Fibroblast of villous mesenchyme (primary cell): ENCODE measurements around the gene DNAAF5. TPM values are rescaled to one million over a fixed set of nuclear protein-coding genes. Genes with fewer than 3 reads are reported as not detected.

Experiments
- DNase-seq: peaks from one replicate; pipeline ENCODE4 v3.0.0-alpha.2; 2010; ENCODE audit warnings: low read depth
- H3K4me3 ChIP-seq: 2 replicates; pipeline ENCODE4 v1.5.1; 2011; ENCODE audit warnings: low read depth, mild to moderate bottlenecking, low read length
- total RNA-seq: library from RNA; depleted of rRNA; stranded (reverse); fragments of >200 nt; gene quantifications from 2 replicates; pipeline ENCODE4 v1.2.3, GENCODE V29; 2012
- TF ChIP-seq, protein P1 (sequence below): IDR thresholded peaks from 2 replicates; pipeline ENCODE4 v1.5.1; 2012; ENCODE audit warnings: low read depth, mild to moderate bottlenecking, low read length; ENCODE audit not compliant: insufficient read depth

DNAAF5 gene
- total RNA-seq, 1 donor: 32.8 TPM

DNA sequence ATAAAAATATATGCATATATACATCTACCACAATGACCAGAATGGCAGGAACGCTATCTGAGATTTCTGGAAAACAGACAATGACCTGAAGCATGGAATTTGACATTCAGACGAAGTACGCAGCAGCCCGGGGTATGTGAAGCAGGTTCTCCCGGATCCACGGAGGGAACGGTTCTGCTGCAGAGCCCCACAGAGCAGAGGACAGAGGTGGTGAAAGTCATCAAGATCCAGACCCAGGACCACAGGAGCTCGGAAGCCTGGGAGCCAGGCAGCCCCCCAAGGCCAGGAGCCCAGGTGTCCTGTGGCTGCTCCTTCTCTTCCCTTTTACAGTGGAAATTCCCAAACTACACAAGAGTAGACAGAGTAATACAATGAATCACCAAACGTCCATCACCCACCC, 42.1 kb upstream of the DNAAF5 start:
- H3K4me3 ChIP-seq: no peak overlapping the region
- no peak for DNase-seq
- TF ChIP-seq, protein P1, sequence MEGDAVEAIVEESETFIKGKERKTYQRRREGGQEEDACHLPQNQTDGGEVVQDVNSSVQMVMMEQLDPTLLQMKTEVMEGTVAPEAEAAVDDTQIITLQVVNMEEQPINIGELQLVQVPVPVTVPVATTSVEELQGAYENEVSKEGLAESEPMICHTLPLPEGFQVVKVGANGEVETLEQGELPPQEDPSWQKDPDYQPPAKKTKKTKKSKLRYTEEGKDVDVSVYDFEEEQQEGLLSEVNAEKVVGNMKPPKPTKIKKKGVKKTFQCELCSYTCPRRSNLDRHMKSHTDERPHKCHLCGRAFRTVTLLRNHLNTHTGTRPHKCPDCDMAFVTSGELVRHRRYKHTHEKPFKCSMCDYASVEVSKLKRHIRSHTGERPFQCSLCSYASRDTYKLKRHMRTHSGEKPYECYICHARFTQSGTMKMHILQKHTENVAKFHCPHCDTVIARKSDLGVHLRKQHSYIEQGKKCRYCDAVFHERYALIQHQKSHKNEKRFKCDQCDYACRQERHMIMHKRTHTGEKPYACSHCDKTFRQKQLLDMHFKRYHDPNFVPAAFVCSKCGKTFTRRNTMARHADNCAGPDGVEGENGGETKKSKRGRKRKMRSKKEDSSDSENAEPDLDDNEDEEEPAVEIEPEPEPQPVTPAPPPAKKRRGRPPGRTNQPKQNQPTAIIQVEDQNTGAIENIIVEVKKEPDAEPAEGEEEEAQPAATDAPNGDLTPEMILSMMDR: no peak

- TF ChIP-seq, protein P1: no peak
- DNase-seq: no peak
- H3K4me3 ChIP-seq: no peak overlapping the region
Measured at GRCh38 chr7:685540-685939, 41.0 kb upstream of the DNAAF5 start.

- DNase-seq: peak; percentile 69
- TF ChIP-seq, protein P1: no peak
- no peak overlapping the region for H3K4me3 ChIP-seq
Measured at GRCh38 chr7:690478-691360, 35.8 kb upstream of the DNAAF5 start.

DNA sequence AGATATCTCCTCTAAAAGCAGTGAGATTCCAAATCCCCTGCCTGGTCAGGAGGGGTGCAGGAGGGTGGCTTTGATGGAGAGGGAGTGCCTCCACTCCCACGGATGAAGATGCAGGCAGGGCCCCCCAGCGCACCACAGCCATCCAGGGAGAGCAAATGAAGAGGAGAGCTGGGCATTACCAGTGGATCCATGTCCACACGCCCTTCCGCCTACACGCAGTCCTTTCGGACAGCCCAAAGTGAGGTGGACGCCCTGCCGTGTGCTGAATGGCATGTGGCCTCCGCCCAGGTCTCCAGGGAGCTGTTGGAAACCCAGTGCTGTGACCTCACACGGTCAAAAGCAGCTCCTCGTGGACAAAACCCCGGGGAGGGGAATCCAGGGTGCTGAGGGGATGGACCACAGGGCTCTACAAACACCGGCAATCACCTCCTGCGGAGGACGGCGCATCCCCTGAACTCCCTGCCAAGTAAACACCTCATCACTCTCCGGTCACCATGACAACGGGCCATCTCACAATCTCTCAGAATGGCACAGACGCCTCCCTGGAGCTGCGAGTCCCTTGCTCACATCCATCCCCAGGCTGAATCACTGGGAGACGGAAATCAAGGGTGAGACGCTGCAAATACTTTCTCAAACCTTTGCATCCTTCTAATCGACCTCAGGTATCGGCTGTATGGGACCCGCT, 35.0 kb upstream of the DNAAF5 start:
- TF ChIP-seq, protein P1: no peak
- no peak for DNase-seq

DNA sequence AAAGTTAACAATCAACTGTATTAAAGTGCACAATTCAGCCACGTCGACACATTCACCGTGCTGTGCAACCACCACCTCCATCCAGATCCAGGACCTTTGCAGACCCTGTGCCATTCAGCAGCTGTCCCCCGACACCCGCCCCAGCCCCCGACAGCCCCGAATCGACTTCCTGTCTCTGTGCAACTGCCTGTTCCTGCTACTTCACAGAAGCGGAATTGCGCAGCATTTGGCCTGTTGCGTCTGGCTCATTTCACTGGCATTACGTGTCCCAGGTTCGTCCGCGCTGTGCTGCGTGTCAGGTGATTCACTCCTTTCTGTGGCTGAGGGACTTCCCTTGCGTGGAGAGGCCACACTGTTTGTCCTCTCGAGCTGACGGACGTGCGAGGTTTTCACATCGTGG, 33.2 kb upstream of the DNAAF5 start:
- TF ChIP-seq, protein P1: no peak
- H3K4me3 ChIP-seq: no peak overlapping the region
- DNase-seq: no peak

More for the DNA sequence above, 35.0 kb upstream of the DNAAF5 start:
- H3K4me3 ChIP-seq: no peak overlapping the region

GRCh38 chr7:696426-696811, 30.1 kb upstream of the DNAAF5 start:
- H3K4me3 ChIP-seq: no peak overlapping the region
- TF ChIP-seq, protein P1: no peak
- DNase-seq: no peak
